Smooth muscle cell (in vitro differentiated cells): ENCODE measurements around the gene ITK. TPM values are rescaled to one million over a fixed set of nuclear protein-coding genes. Genes with fewer than 3 reads are reported as not detected.
A peak's percentile ranks its signal among the peaks of the same experiment; 100 is the strongest.

ENCODE experiments used
- DNase-seq: peaks from one replicate; lab custom pipeline; 2025; ENCODE audit not compliant: unreplicated experiment; lab: John Stamatoyannopoulos, UW
- H2AFZ ChIP-seq: fragments of 200-600 bp; sonication (generic); 2 replicates; pipeline ENCODE4 v1.6.0; 2016; ENCODE audit warnings: antibody characterized with exemption, low read depth, mild to moderate bottlenecking
- H3F3A ChIP-seq: fragments of 200-600 bp; sonication (generic); 2 replicates; pipeline ENCODE4 v1.6.0; 2017; ENCODE audit warnings: antibody characterized with exemption, low read depth
- H3K27ac ChIP-seq: fragments of 200-600 bp; sonication (generic); 2 replicates; pipeline ENCODE4 v1.5.1; 2016; ENCODE audit warnings: low read depth, mild to moderate bottlenecking
- H3K27me3 ChIP-seq: fragments of 200-600 bp; sonication (generic); 2 replicates; pipeline ENCODE4 v1.6.1; 2016; ENCODE audit warnings: low read depth, mild to moderate bottlenecking
- H3K36me3 ChIP-seq: fragments of 200-600 bp; sonication (generic); 2 replicates; pipeline ENCODE4 v1.5.1; 2016; ENCODE audit warnings: low read depth
- H3K4me1 ChIP-seq: fragments of 200-600 bp; sonication (generic); 2 replicates; pipeline ENCODE4 v1.5.1; 2016; ENCODE audit warnings: low read depth
- H3K4me2 ChIP-seq: fragments of 200-600 bp; sonication (generic); 2 replicates; pipeline ENCODE4 v1.6.0; 2016; ENCODE audit warnings: mild to moderate bottlenecking
- H3K4me3 ChIP-seq: fragments of 200-600 bp; sonication (generic); 2 replicates; pipeline ENCODE4 v1.5.1; 2016; ENCODE audit warnings: mild to moderate bottlenecking
- H3K79me2 ChIP-seq: fragments of 200-600 bp; sonication (generic); 2 replicates; pipeline ENCODE4 v1.6.0; 2016; ENCODE audit warnings: low read depth, mild to moderate bottlenecking
- H3K9ac ChIP-seq: fragments of 200-600 bp; sonication (generic); 2 replicates; pipeline ENCODE4 v1.6.0; 2016; ENCODE audit warnings: low read depth
- H3K9me3 ChIP-seq: fragments of 200-600 bp; sonication (generic); replicated peaks from 2 replicates; pipeline ENCODE4 v1.5.1; 2016; ENCODE audit warnings: low read depth
- H4K20me1 ChIP-seq: fragments of 200-600 bp; sonication (generic); 2 replicates; pipeline ENCODE4 v1.6.0; 2016; ENCODE audit warnings: low read depth
- CTCF ChIP-seq: fragments of 200-600 bp; sonication (generic); IDR thresholded peaks from 2 replicates; pipeline ENCODE4 v1.5.1; 2017; ENCODE audit warnings: borderline replicate concordance, mild to moderate bottlenecking, antibody characterized with exemption; ENCODE audit not compliant: insufficient read depth, poor library complexity, severe bottlenecking
- WGBS: methylation state at CpG from one replicate; pipeline ENCODE4 v1.1.7; 2016; ENCODE audit warnings: low lambda C conversion rate; 5-methylcytosine and 5-hydroxymethylcytosine counted together
- polyA plus RNA-seq: library from polyadenylated mRNA; unstranded; fragments of >200 nt; fragmentation: Nextera tagmentation; extraction: Ambion mirVana; gene quantifications from 2 replicates; pipeline ENCODE4 v1.2.1, GENCODE V29; 2016
- total RNA-seq: library from RNA; depleted of rRNA; stranded (reverse); fragments of >200 nt; gene quantifications from 2 replicates; pipeline ENCODE4 v1.2.3, GENCODE V29; 2014

Gene ITK
- total RNA-seq: 1.7 and 1.8 TPM in 2 replicates
- polyA plus RNA-seq: 0.97 TPM in 1 of 2 replicates, not detected in the other

DNA sequence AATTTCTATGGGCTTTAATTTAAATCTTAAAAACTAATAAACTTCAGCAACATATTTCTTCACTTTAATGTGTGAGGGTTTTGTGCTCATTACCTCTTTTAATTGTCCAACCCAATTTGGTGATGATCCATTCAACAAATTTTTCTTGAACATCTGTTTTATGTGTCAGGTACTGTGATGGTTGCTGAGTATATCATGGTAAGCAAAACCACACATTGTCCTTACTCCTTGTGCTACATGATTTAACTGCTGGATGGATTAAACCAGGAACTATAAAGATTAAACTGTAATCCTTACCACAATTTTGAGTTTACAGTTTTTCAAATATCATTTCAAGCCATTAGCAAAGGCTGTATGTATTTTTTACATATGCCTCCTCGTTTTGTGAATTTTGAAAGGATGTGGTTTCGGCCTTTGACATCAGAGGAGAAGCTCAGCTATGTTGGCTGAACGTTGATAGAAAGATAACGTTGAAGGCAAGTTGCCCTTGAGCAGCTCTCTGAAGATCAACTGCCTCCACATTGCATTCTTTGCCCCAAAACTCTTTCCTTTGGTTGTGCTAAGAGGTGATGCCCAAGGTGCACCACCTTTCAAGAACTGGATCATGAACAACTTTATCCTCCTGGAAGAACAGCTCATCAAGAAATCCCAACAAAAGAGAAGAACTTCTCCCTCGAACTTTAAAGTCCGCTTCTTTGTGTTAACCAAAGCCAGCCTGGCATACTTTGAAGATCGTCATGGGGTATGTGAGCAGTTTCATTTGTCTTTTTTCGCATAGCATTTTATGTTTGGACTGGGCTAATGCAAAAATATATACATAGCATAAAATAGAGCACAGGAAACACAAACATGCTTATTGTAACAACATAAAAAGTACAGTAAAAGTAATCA lies at the start of gene ITK:
TSS of gene ITK (plus strand) at position 467 of the 891 bp plus-strand sequence. CDS start at position 605, 138 bp downstream.
- no peak within 1 kb of the TSS for H3K4me2 ChIP-seq
- no peaks in the 10 kb centered on the region for H3K36me3 ChIP-seq
- no peaks in the 10 kb centered on the region for H3K4me1 ChIP-seq
- H3F3A ChIP-seq: no peaks in the 10 kb centered on the region
- no peaks in the 10 kb centered on the region for H3K9me3 ChIP-seq
- H2AFZ ChIP-seq: peak within 1 kb of the TSS; percentile 30
- peaks cover 21% of the 10 kb centered on the region for H3K27me3 ChIP-seq
- H3K9ac ChIP-seq: no peak within 1 kb of the TSS
- no peak within 1 kb of the TSS for H3K4me3 ChIP-seq
- no peaks in the 10 kb centered on the region for H4K20me1 ChIP-seq
- H3K27ac ChIP-seq: no peak within 1 kb of the TSS
- TF ChIP-seq CTCF: no peak
- no peaks in the 10 kb centered on the region for H3K79me2 ChIP-seq
- no peak for DNase-seq
- WGBS: 78% methylated on average over 8 of the region's 8 CpGs

GRCh38 chr5:157130925-157131324 lies 49.7 kb upstream of the ITK start:
- no peak for DNase-seq
- Histone ChIP-seq H3K27me3 (no peaks in the 10 kb centered on the region), H3K79me2 (no peaks in the 10 kb centered on the region), H2AFZ (no peak overlapping the region), H3K27ac (no peak overlapping the region), H3K4me2 (no peak overlapping the region), H3K9ac (no peak overlapping the region), H4K20me1 (peaks cover 9% of the 10 kb centered on the region), H3K4me1 (no peaks in the 10 kb centered on the region), H3F3A (no peaks in the 10 kb centered on the region), H3K9me3 (no peaks in the 10 kb centered on the region), H3K4me3 (no peak overlapping the region), H3K36me3 (no peaks in the 10 kb centered on the region)
- TF ChIP-seq CTCF: no peak
- 31% methylated on average over 7 of the region's 7 CpGs for WGBS

- WGBS: 36% methylated on average over 1 of the region's 1 CpG
Measured at GRCh38 chr5:157132281-157132612, 48.4 kb upstream of the ITK start.

More at GRCh38 chr5:157132281-157132612, 48.4 kb upstream of the ITK start:
- Histone ChIP-seq H3F3A (no peaks in the 10 kb centered on the region), H3K79me2 (no peaks in the 10 kb centered on the region), H2AFZ (no peak overlapping the region), H3K27me3 (no peaks in the 10 kb centered on the region), H3K9ac (no peak overlapping the region), H3K36me3 (no peaks in the 10 kb centered on the region), H4K20me1 (peaks cover 13% of the 10 kb centered on the region), H3K4me2 (no peak overlapping the region), H3K27ac (no peak overlapping the region), H3K4me1 (no peaks in the 10 kb centered on the region), H3K4me3 (no peak overlapping the region), H3K9me3 (no peaks in the 10 kb centered on the region)
- no peak for TF ChIP-seq CTCF
- no peak for DNase-seq
